GM18520 (cell line): ENCODE results near the gene TSR3.

ENCODE experiments used
- ATAC-seq: cut with Tn5 transposase; IDR thresholded peaks from one replicate; pipeline ENCODE4 v1.9.1; 2021; ENCODE audit not compliant: unreplicated experiment

Gene TSR3

DNA sequence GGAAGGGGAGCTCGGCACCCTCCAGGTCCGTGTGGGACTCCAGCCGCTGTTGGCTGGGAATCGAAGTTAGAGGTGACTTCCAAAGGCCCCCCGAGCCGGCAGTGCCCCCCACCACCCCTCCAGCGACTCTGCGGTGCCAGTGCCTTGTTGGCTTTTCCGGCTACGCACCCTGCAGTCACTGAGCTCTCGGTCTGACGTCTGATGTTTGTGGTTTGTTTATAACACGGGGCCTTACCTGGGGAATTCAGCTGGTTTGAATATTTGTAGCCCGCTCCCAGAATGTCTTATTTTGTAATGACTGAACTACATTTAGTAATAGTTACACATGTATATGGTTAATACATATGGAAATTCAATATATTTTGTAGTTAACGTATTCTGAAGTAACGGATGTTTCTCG is 25.3 kb downstream of the TSR3 start:
- ATAC-seq = no peak

DNA sequence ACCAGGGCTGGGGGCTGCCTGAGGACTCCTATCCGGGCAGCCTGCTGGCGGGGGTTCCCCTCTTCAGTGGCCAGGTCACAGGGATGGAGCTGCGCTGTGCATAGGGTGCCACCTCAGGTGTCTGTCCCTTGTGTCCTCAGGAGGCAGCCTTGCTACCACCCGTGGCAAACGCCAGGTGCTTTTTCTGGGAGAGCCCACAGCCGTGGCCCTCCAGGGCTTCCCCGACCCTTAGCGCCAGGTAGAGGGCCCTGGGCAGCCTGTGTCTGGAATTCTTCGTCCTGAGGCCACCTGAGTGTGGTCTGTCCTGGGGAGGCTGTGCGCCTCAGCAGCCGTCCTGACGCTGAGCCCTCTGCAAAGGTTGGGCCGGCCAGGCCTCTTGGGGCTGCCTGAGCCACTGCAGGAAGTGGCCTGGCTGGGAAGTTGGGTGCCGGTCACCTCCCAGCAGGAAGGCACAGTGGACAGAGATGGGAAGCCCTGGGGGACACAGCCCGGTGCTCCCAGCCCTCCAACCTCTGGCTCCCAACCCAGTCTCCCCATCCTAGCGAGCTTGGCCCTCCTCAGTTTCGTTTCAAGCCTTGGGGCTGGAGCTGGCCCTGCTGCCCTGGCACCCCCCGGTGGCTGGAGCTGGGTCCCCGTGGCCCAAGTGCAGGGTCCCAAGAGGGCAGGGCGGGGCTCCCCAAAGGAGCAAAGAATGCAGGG is 25.9 kb downstream of the TSR3 start:
- no peak for ATAC-seq

DNA sequence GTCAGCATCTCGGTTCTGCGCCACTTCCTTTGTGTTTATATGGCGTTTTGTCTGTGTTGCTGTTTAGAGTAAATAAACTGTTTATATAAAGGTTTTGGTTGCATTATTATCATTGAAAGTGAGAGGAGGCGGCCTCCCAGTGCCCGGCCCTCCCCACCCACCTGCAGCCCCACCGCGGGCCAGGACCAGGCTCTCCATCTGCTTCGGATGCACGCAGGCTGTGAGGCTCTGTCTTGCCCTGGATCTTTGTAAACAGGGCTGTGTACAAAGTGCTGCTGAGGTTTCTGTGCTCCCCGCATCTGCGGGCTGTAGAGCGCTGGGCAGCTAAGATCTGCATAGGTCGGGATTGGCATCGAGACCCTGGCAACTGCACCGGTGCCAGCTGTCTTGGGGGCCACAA is 26.4 kb downstream of the TSR3 start:
- no peak for ATAC-seq

DNA sequence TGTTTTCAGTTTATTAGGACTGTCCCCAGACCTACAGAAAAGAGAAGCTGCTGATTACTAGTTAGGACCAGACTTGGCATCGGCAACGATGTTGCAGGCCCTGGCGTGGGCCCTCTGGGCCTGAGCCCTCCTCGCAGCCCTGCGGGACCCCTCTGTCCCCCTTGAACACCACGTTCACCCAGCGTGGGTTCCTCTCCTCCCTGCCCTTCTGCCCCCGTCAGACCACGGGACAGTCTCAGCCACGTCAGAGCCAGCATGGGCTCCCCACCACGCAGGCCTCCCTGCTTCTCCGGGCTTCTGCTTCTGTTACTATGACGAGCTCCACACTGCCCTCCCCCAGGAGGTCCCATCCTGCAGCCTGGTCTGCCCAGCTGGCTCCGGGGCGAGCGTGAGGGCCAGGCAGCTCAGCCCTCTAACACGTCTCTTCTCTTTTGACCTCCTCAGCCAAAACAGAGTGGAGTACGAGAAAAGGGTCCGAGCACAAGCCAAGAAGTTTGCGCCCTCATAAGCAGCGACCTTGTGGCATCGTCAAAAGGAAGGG is 27.3 kb downstream of the TSR3 start:
- no peak for ATAC-seq

DNA sequence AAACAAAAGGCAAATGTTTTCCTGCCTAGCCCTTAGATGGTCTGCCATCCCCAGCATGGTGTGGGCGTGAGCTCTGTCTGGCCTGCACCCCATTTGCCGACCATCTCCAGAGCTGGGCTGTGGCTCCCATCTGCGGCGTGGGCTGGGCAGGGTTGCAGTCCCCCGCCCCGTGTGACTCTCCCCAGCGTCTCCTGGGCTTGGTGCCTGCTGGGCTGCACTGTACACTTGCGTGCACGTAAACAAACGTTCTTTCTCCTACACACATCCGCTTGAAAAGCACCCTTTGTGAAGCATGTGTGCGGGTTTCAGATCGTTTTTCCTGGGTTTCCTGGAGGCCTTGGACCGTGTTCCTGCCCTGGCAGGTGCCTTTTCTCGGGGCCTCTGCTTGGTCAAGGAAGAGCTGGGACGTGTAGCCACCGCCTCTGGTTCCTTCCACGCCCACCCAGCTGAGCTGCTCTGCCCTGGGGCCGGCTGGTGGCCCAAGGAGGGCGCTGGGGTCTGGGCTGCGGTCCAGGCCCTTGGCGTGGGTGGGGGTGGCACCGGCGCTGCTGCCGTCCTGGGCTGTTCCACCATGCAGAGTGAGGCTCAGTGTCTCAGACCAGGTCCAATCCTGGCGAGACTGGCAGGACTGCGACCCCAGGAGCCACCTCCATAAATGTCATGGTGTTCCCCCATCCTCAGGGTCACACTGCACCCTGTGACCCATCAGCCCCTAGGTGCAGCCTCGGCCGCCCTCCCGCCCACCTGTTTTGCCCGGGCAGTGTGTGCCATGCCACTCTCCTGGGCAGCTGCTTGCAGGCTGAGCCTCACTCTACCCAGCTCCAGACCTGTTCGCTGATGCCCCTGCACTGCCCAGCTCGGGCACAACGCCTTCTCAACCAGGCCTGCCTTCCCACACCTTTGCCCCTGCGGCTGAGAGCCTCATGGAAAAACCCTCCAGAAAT is 28.1 kb downstream of the TSR3 start:
- ATAC-seq = no peak

DNA sequence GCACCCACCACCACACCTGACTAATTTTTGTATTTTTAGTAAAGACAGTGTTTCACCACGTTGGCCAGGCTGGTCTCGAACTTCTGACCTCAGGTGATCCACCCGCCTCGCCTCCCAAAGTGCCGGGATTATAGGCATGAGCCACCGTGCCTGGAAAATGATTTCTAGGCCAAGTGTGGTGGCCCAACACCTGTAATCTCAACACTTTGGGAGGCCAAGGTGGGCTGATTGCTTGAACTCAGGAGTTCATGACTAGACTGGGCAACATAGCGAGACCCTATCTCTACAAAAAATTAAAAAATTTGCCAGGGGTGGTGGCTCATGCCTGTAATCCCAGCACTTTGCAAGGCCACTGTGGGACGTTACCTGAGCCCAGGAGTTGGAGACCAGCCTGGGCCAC is 29.3 kb downstream of the TSR3 start:
- ATAC-seq = no peak

DNA sequence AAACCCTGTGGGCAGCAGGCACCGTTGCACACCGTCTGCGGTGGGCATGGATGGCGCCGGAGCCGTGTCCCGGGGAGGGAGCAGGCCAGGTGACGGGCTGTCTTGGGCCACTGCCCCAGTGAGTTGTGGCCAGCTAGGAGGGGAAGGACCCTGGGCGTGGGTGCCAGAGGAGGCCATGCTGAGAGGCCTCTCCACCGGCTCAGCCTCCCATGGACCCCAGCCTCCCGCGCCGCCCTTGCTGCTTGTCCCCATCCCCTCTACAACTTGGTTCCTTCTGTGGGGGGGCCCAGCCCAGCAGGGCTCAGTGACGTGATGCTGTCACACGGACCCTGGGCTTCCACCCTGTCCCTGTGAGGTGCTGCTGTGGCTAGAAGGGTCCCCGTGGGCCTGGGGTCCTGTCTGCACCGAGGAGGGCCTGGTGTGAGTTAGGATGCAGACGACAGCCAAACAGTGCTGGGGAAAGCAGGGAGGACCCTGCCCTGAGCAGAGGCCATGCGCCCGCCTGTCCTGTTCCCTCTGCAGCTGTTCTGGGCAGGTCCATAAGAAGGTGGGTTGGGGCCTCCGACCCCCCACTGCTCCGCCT is 30.9 kb downstream of the TSR3 start:
- no peak for ATAC-seq

DNA sequence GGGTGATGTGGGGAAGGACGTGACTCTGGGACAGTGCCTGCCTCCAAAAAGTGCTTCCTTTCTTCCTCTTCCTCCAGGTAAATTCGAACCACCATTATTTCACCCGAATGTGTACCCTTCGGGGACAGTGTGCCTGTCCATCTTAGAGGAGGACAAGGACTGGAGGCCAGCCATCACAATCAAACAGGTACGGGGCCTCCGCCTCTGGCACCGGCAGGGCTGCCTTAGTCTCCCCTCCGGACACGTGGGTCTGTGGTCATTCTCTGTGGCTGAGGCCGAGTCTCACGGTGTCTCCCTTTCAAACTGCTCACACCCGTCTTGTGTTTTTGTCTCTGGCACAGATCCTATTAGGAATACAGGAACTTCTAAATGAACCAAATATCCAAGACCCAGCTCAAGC is 31.6 kb downstream of the TSR3 start:
- ATAC-seq = no peak

DNA sequence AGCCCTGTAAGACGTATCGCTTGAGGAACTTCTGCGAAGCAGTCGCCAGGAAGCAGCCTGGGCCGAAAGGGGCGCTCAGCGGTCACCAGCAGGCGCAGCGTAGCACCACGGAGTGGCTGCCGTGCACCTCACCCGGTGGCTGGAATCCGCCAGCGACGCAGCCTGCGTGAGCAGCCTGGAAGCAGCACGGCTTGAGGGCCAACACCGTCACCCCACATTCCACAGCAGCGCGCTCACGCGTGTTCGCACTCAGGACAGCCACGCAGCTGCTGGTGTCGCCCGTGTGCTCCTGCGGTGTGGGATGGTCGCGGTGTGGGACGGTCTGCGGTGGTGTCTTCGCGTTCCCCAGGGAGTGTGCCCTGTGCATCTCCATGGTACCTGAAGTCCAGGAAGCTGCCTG is 32.6 kb downstream of the TSR3 start:
- ATAC-seq = no peak

DNA sequence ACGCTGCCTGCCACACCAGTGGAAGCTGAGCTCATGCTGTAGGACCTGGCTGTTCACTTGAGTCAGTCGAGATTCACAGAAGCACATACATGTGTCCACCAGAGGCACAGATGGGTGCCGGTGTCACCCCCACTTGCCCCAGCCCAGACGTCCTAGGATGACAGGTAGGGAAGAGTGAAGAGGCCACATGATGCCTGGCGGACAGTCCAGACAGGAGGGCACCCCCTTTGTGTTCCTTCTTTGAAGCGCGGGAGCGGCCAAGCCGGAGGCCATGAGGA is 33.5 kb downstream of the TSR3 start:
- no peak for ATAC-seq

DNA sequence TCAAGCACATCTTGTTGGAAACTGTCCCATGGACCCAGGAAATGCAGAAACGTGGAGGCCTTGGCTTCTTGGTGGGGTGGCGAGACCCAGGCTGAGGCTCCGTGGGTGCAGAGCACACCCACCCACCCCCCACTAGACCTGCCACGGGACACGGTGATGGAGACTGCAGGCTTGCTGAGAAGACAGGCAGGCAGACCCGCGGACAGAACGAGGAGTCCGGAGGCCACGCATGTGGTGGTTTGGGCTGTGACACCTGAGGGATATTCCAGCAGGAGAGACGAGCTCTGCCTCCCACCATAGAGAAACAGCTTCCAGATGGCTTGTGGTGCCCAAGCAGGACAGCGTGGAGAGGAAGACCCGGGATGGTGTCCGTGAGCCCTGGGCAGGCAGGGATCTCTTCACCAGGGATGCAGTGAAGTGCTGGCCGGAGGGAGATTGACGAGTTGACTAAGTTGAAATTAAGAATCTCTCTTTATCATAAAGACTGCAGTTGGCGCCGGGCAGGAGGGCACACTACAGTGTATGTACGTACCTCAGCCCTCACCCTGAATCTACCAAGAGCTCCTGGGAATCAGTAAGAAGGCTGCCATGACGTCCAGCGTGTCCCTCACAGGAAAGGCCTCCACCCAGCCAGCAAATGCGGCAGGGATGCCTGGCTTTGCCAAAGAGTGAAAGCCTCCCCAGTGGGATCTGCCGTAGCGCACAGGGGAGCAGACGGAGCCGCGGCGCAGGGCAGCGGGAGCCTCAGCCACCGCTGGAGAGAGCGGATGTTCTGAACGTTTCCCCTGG is 34.0 kb downstream of the TSR3 start:
- ATAC-seq = no peak

DNA sequence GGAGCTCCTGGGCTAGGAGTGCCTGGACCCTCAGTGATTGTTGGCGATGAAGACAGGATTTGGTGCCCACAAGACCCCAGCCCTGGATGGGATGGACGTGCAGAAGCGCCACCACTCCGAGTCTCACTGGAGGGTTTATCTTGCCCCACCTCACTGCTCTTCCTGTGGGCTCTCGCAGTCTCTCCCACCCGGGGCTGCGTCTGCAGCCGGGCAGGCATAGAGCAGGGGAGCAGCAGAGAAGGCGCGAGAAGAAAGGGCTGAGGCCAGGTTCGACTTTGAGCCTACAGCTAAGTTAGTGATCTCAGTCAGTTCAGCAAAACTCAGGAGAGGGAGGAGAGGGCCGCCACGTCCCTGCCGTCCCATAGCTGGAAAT is 35.7 kb downstream of the TSR3 start:
- ATAC-seq = no peak

DNA sequence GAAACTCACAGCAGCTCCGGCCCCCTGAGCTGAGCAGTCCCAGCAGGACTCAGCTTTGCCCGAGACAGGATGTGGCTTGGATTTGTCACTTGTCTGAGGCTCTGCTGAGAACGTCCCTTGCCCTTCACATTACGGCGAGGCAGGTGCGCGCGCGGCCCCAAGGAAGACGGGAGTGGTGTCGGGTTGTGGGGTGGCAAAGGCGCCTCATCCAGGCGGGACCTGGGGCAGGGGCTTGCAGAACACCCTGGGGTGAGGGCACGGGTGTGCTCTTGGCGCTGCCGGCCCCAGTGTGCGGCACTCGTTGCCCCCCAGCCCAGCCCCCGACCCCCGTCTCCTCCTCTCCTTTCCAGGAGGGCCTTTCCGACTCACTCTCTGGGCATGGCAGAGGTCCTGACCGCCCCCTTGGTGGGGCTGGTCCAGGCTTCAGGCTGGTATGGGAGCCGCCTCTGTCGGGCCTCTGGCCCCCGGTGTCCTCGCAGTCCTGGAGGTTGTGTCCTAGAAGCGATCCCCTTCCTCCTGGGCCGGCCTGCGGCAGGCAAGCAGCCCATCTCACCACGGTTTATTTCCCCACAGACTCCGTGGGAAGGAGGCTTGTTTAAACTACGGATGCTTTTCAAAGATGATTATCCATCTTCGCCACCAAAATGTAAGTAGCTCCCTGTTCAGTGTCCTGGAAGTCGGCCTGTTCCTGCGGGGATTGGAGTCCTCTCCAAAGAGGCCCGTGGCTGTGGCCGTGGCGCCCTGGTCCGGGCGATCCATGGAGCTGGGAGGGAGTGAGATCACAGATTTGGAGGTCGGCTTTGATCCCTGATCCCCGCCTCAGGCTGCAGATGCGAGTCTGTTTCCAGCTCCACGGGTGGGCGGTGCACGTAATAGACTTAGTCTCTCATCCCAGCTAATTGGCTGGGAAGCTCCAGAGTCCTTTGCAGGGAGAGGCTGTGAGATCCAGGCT is 36.3 kb downstream of the TSR3 start:
- no peak for ATAC-seq

DNA sequence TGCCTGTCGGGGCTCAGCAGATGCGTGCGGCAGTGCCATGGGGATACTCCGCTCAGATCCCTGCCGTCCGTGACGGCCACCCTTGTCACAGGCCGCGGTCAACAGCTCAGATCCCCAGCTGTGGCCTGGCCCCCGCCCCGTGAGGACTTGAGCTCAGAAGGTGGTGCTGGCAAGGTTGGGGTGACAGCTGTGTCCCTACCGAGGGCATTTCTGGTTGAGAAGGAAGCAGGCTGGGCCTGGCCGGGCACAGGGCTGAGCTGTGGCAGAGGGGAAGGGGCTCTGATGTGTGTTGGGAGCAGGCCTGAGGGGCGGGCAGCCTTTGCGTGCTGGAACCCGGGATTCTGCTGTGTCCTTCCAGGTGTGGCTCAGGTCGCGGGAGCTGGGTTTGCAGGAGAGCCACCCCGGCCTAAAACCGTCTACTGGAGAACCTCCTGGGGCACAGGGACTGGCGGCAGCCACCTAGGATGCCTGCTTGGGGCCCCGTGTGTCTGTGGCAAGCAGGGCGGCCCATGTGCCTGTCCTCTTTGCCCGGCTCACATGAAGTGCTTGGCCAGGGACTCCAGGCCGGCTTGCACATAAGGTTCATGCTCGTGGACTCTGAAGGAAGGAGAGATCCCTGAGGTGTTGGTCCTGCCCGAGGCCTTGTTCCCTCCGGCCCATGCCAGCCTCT is 37.1 kb downstream of the TSR3 start:
- no peak for ATAC-seq

DNA sequence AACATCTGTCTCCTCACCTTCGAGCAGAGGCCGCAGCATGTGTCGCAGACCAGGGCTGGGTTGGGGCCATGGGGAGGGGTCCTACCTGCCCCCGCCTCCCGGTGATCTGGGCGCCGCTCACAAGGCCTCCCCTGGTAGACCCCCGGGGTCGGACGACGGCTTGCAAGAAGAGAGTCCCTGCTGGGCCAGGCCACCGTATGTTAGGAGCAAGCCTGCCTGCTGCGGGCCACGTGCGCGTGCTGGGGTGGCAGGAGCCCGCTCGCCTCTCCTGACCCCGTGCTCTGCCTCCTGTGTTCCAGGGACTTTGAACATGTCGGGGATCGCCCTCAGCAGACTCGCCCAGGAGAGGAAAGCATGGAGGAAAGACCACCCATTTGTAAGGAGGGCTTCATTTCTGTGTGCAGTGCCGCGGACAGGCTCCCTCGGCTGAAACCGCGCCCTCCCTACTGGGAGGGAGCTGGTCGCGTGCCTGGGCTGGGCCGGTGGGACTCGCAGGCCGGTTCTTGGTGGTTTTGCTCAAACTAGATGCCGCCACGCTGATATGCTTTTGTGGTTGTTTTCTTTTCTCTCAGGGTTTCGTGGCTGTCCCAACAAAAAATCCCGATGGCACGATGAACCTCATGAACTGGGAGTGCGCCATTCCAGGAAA is 37.8 kb downstream of the TSR3 start:
- no peak for ATAC-seq

DNA sequence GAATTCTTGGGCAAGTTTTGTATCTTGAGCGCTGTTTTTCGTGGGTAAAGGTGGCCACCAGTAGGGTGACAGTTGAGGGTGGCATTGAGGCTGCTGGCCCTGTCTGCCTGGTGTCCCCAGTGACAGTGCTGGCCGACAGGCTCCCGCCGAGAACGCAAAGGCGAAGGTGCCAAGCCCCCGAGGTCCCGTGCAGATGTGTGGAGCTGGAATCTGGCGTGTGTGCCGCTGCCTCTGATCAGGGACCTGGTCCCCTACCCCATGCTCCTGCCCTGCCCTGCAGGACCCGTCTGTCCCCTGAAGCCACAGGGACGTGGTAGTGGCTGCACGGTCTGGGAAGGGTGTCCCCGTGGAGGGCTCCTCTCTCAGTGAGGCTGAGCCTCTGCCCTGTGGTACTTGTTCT is 38.8 kb downstream of the TSR3 start:
- no peak for ATAC-seq

DNA sequence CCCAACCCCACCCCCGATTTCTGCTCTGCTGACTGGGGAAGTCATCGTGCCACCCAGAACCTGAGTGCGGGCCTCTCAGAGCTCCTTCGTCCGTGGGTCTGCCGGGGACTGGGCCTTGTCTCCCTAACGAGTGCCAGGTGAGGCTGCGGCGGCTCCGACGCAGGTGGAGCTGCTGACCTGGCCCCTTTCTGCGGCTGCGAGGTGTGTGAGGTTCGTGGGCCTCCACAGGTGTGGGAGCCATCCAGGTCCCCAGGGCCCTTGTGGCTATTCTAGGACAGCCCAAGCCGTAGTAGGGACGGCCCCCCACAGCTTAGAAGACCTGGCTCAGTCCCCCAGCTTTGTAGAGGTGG is 39.2 kb downstream of the TSR3 start:
- no peak for ATAC-seq

DNA sequence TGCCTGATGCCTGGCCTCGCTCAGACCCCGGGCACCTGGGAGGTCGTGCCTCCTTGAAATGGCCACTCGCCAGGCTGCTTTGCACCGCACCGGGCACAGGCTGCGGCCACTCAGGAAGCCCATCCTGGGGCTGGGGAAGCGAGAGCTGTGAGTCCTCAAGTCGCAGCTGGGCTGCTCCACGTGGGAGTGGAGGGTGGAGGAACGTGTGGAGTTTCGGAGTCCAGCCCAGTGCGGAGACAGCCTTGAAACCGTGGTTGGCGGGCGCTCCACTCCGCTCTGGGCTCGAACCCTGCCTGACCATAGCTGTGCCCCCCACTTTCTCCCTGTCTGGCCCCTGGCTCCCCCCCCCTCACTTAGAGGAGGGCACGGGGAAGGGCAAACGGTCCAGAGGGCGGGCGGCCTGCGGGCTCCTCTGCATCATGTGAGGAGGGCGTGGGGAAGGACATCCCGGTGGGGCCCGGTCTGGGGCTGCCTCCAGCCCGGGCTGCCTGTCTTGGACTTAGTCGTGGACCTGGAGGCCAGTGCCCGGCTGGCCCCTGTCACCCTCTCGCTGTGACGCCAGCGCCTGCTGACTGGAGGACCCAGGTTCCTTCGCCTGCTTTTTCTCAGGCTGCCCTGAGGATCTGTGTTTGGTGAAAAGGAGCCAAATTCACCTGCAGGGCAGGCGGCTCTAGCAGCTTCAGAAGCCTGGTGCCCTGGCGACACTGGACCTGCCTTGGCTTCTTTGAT is 39.8 kb downstream of the TSR3 start:
- no peak for ATAC-seq
